ENCODE data around the gene FRMD4A. TPM values are rescaled to one million over a fixed set of nuclear protein-coding genes. Genes with fewer than 3 reads are reported as not detected.

The FRMD4A gene
- total RNA-seq, 1 experiment from 2014 or later = 7.1 TPM

GRCh38 chr10:13669182-13669855 lies 661.4 kb downstream of the FRMD4A start:
- no peaks in the 10 kb centered on the region for H3F3A ChIP-seq (ENCODE audit: low read length, unreplicated experiment)
- H3K36me3 ChIP-seq (ENCODE audit: low read depth, low read length) = no peaks in the 10 kb centered on the region
- H3K4me1 ChIP-seq (ENCODE audit: insufficient read depth, low read length) = no peaks in the 10 kb centered on the region
- TF ChIP-seq EZH2 (IDR thresholded peaks at IDR 0.05; ENCODE audit: low read length, unreplicated experiment) (no peak), EZH2phosphoT487 (IDR thresholded peaks at IDR 0.05; ENCODE audit: borderline replicate concordance, low read length) (no peak)
- TF ChIP-seq, protein P1, sequence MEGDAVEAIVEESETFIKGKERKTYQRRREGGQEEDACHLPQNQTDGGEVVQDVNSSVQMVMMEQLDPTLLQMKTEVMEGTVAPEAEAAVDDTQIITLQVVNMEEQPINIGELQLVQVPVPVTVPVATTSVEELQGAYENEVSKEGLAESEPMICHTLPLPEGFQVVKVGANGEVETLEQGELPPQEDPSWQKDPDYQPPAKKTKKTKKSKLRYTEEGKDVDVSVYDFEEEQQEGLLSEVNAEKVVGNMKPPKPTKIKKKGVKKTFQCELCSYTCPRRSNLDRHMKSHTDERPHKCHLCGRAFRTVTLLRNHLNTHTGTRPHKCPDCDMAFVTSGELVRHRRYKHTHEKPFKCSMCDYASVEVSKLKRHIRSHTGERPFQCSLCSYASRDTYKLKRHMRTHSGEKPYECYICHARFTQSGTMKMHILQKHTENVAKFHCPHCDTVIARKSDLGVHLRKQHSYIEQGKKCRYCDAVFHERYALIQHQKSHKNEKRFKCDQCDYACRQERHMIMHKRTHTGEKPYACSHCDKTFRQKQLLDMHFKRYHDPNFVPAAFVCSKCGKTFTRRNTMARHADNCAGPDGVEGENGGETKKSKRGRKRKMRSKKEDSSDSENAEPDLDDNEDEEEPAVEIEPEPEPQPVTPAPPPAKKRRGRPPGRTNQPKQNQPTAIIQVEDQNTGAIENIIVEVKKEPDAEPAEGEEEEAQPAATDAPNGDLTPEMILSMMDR (conservative IDR thresholded peaks at IDR 0.05; ENCODE audit: low read depth, low read length) = no peak
- no peak overlapping the region for H3K4me2 ChIP-seq (ENCODE audit: low read length)
- H3K4me3 ChIP-seq (ENCODE audit: low read length) = no peak overlapping the region
- H3K27me3 ChIP-seq (ENCODE audit: low read length) = no peaks in the 10 kb centered on the region
- H3K79me2 ChIP-seq (ENCODE audit: low read length) = no peaks in the 10 kb centered on the region
- intact Hi-C loops (cut with micrococcal nuclease) = no loop called here
- no peaks in the 10 kb centered on the region for H3K9me2 ChIP-seq (replicated peaks; ENCODE audit: low read length)
- BruUV-seq (replicated peaks) = no TSS peak
- H3K27ac ChIP-seq (ENCODE audit: low read length) = no peak overlapping the region
- ChIA-PET POLR2A (ENCODE audit: unreplicated experiment) (no interaction called here), CTCF (no interaction called here)
- H3K9ac ChIP-seq (ENCODE audit: low read length) = no peak overlapping the region
- H2AFZ ChIP-seq (ENCODE audit: low read length) = no peak overlapping the region
- H4K20me1 ChIP-seq (ENCODE audit: low read length) = no peaks in the 10 kb centered on the region
- DNase-seq (no peak), ATAC-seq (no peak)
- no peaks in the 10 kb centered on the region for H3K9me3 ChIP-seq (ENCODE audit: low read length)

DNA sequence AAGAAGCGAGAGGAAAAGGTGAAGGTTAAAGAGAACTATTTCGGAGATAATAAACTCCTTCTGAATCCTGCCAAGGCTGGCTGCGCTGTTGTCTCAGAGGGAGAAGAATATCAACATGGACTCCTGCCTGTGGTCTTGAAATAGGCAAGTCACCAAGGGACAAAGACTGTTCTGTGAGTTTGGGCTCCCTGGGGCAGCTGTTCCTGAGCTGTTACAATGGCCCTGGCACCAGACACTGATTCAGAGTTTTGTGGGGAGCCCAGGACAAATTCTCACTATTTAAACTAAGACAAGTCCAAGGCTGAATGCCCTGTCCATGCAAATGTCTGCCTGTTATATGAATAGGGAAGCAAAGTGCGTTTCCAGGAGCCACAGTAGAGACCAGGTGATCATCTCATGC lies 662.6 kb downstream of the FRMD4A start:
- intact Hi-C loops (cut with micrococcal nuclease) = no loop called here
- Histone ChIP-seq H2AFZ (ENCODE audit: low read length) (no peak overlapping the region), H3K27me3 (ENCODE audit: low read length) (no peaks in the 10 kb centered on the region), H3K4me1 (ENCODE audit: insufficient read depth, low read length) (no peaks in the 10 kb centered on the region), H3K9ac (ENCODE audit: low read length) (no peak overlapping the region), H3K79me2 (ENCODE audit: low read length) (no peaks in the 10 kb centered on the region), H3K9me2 (replicated peaks; ENCODE audit: low read length) (no peaks in the 10 kb centered on the region), H3K9me3 (ENCODE audit: low read length) (no peaks in the 10 kb centered on the region), H3K27ac (ENCODE audit: low read length) (no peak overlapping the region), H3K4me2 (ENCODE audit: low read length) (no peak overlapping the region), H3K4me3 (ENCODE audit: low read length) (no peak overlapping the region), H3F3A (ENCODE audit: low read length, unreplicated experiment) (no peaks in the 10 kb centered on the region), H4K20me1 (ENCODE audit: low read length) (no peaks in the 10 kb centered on the region), H3K36me3 (ENCODE audit: low read depth, low read length) (no peaks in the 10 kb centered on the region)
- no peak for ATAC-seq
- no peak for DNase-seq
- ChIA-PET CTCF (no interaction called here), POLR2A (ENCODE audit: unreplicated experiment) (no interaction called here)
- no TSS peak for BruUV-seq (replicated peaks)
- TF ChIP-seq, protein P1 (conservative IDR thresholded peaks at IDR 0.05; ENCODE audit: low read depth, low read length) = no peak
- no peak for TF ChIP-seq EZH2phosphoT487 (IDR thresholded peaks at IDR 0.05; ENCODE audit: borderline replicate concordance, low read length)
- no peak for TF ChIP-seq EZH2 (IDR thresholded peaks at IDR 0.05; ENCODE audit: low read length, unreplicated experiment)

DNA sequence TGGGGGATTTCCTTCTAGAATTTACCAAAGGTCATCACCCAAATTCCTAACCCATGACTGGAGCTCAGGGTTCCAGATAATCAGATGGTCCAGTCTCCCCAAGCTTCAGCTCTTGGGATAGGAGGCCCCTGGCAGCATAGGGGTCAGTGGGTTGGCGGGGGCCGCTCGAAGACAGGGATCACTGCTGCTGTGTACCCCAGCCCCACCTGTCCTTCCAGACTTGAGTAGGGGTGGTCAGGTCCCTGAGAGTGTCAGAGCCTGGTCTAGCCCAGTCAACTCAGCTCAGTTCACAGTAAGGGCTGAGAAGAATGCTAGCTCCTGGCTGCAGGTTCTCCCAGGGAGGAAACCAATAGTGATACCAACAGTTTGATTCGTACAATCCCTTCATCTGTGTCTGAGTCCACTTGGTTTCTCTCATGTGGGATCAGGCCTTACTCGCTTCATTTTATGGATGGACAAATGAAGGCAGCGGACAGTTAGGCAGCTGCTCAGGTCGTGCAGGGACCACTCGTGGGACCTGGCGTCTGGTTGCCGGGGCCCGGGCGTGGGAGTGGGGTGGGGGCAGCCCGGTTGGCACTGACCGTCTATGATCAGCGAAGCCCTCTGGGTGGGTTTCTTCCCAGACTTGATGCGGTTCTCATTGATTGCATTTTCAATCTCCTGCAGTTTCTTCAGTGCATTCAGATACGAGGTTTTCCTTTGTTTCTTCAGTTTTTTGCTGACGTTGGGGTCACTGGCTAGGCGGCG lies 665.0 kb downstream of the FRMD4A start:
- no peaks in the 10 kb centered on the region for H3K27me3 ChIP-seq (ENCODE audit: low read length)
- POLR2A ChIA-PET (ENCODE audit: unreplicated experiment) = no interaction called here
- H2AFZ ChIP-seq (ENCODE audit: low read length) = no peak overlapping the region
- H3K27ac ChIP-seq (ENCODE audit: low read length) = no peak overlapping the region
- H3K4me3 ChIP-seq (ENCODE audit: low read length) = no peak overlapping the region
- CTCF ChIA-PET = no interaction called here
- H3K36me3 ChIP-seq (ENCODE audit: low read depth, low read length) = no peaks in the 10 kb centered on the region
- no peak overlapping the region for H3K9ac ChIP-seq (ENCODE audit: low read length)
- H3K9me2 ChIP-seq (replicated peaks; ENCODE audit: low read length) = no peaks in the 10 kb centered on the region
- BruUV-seq (replicated peaks) = no TSS peak
- no peak for TF ChIP-seq EZH2 (IDR thresholded peaks at IDR 0.05; ENCODE audit: low read length, unreplicated experiment)
- TF ChIP-seq, protein P1 (conservative IDR thresholded peaks at IDR 0.05; ENCODE audit: low read depth, low read length) = no peak
- TF ChIP-seq EZH2phosphoT487 (IDR thresholded peaks at IDR 0.05; ENCODE audit: borderline replicate concordance, low read length) = no peak
- H3F3A ChIP-seq (ENCODE audit: low read length, unreplicated experiment) = no peaks in the 10 kb centered on the region
- no peaks in the 10 kb centered on the region for H3K9me3 ChIP-seq (ENCODE audit: low read length)
- no peak overlapping the region for H3K4me2 ChIP-seq (ENCODE audit: low read length)
- no peak for DNase-seq
- H3K79me2 ChIP-seq (ENCODE audit: low read length) = no peaks in the 10 kb centered on the region
- H3K4me1 ChIP-seq (ENCODE audit: insufficient read depth, low read length) = no peaks in the 10 kb centered on the region
- ATAC-seq = no peak
- intact Hi-C loops (cut with micrococcal nuclease) = no loop called here
- H4K20me1 ChIP-seq (ENCODE audit: low read length) = no peaks in the 10 kb centered on the region
